Measurements from ENCODE around the gene IGSF10. TPM values are rescaled to one million over a fixed set of nuclear protein-coding genes. Genes with fewer than 3 reads are reported as not detected.

Gene IGSF10, protein sequence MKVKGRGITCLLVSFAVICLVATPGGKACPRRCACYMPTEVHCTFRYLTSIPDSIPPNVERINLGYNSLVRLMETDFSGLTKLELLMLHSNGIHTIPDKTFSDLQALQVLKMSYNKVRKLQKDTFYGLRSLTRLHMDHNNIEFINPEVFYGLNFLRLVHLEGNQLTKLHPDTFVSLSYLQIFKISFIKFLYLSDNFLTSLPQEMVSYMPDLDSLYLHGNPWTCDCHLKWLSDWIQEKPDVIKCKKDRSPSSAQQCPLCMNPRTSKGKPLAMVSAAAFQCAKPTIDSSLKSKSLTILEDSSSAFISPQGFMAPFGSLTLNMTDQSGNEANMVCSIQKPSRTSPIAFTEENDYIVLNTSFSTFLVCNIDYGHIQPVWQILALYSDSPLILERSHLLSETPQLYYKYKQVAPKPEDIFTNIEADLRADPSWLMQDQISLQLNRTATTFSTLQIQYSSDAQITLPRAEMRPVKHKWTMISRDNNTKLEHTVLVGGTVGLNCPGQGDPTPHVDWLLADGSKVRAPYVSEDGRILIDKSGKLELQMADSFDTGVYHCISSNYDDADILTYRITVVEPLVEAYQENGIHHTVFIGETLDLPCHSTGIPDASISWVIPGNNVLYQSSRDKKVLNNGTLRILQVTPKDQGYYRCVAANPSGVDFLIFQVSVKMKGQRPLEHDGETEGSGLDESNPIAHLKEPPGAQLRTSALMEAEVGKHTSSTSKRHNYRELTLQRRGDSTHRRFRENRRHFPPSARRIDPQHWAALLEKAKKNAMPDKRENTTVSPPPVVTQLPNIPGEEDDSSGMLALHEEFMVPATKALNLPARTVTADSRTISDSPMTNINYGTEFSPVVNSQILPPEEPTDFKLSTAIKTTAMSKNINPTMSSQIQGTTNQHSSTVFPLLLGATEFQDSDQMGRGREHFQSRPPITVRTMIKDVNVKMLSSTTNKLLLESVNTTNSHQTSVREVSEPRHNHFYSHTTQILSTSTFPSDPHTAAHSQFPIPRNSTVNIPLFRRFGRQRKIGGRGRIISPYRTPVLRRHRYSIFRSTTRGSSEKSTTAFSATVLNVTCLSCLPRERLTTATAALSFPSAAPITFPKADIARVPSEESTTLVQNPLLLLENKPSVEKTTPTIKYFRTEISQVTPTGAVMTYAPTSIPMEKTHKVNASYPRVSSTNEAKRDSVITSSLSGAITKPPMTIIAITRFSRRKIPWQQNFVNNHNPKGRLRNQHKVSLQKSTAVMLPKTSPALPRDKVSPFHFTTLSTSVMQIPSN (N-terminal part only)
- not detected in 2 replicates for polyA plus RNA-seq

DNA sequence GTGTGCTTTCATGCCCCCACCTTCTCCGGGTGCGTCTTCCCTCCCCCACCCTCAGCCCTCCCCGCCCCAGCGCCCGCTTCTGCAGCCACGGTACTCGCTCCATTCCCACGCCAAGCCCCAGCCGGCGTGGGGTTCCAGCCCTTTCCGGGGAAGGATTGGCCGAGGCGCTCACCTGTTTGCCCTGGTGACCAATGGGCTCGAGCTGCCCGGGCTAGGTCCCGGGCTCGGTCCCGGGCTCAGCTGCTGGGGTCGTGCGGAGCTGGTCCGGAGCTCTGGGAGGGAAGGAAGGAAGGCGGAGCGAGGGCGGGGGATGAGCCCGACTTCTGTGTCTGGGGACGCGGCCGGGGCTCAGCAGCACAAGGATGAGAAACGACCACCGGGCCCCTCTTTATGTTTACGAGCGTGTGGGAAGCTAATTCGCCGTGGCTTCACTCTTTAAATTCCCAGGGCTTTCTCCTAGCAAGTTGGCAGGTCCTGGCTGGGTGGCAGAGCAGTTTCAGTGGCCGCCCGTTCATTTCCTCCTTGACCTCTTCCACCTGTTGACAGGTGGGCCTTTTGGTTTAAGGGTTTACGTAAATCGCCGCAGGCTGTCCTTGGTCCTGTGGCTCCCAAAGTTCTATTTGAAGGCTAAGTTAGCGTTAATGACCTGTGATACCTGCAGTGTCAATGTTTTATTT, at the start of gene IGSF10:
Gene IGSF10, minus strand, starts transcription at position 288 of the 677 bp plus-strand sequence. CDS start 2,352 bp downstream, outside the sequence.

Other genes starting within 250 kb of the IGSF10 start
- 2.1 TPM in 1 of 2 replicates, not detected in the other for gene P2RY14, start 182.5 kb downstream of the IGSF10 start, polyA plus RNA-seq
- gene GPR87, start 144.2 kb downstream of the IGSF10 start, polyA plus RNA-seq, result not detected in 2 replicates
- 0.69 and 2.4 TPM in 2 replicates for gene P2RY13, start 131.5 kb downstream of the IGSF10 start, polyA plus RNA-seq
- 0.27 TPM in 1 of 2 replicates, not detected in the other for gene P2RY12, start 76.3 kb downstream of the IGSF10 start, polyA plus RNA-seq